ENCODE data around the gene COL4A2.

COL4A2 gene

GRCh38 chr13:110350509-110350908 lies 43.4 kb downstream of the COL4A2 start:
- H2AFZ ChIP-seq (ENCODE audit: low read depth) = no peak overlapping the region
- no peaks in the 10 kb centered on the region for H3K4me1 ChIP-seq (ENCODE audit: low read depth, poor library complexity, severe bottlenecking)
- H3K27ac ChIP-seq = no peak overlapping the region
- no peaks in the 10 kb centered on the region for H3K27me3 ChIP-seq (ENCODE audit: insufficient read depth, low read depth)
- no peaks in the 10 kb centered on the region for H4K20me1 ChIP-seq (ENCODE audit: insufficient read depth)
- no peak overlapping the region for H3K4me3 ChIP-seq (IDR thresholded peaks at IDR 0.05; ENCODE audit: insufficient read depth, low read depth, low read length)
- H3K79me2 ChIP-seq (ENCODE audit: insufficient read depth, low read depth) = no peaks in the 10 kb centered on the region
- no peaks in the 10 kb centered on the region for H3K36me3 ChIP-seq (ENCODE audit: insufficient read depth)
- no peak overlapping the region for H3K4me2 ChIP-seq
- no peak overlapping the region for H3K9ac ChIP-seq
- no peak for TF ChIP-seq CTCF (conservative IDR thresholded peaks at IDR 0.05; ENCODE audit: low read depth, low read length)

- Histone ChIP-seq H3K27me3 (ENCODE audit: insufficient read depth, low read depth) (no peaks in the 10 kb centered on the region), H3K79me2 (ENCODE audit: insufficient read depth, low read depth) (no peaks in the 10 kb centered on the region), H3K27ac (no peak overlapping the region), H2AFZ (ENCODE audit: low read depth) (no peak overlapping the region), H3K36me3 (ENCODE audit: insufficient read depth) (no peaks in the 10 kb centered on the region), H3K9ac (no peak overlapping the region), H3K4me1 (ENCODE audit: low read depth, poor library complexity, severe bottlenecking) (no peaks in the 10 kb centered on the region), H3K4me3 (IDR thresholded peaks at IDR 0.05; ENCODE audit: insufficient read depth, low read depth, low read length) (no peak overlapping the region), H3K4me2 (no peak overlapping the region), H4K20me1 (ENCODE audit: insufficient read depth) (no peaks in the 10 kb centered on the region)
- no peak for TF ChIP-seq CTCF (conservative IDR thresholded peaks at IDR 0.05; ENCODE audit: low read depth, low read length)
Measured at GRCh38 chr13:110351636-110352420, 44.7 kb downstream of the COL4A2 start.

- no peak overlapping the region for H3K4me3 ChIP-seq (IDR thresholded peaks at IDR 0.05; ENCODE audit: insufficient read depth, low read depth, low read length)
- H3K9ac ChIP-seq = no peak overlapping the region
- TF ChIP-seq CTCF (conservative IDR thresholded peaks at IDR 0.05; ENCODE audit: low read depth, low read length) = no peak
- no peak overlapping the region for H3K4me2 ChIP-seq
- no peaks in the 10 kb centered on the region for H3K36me3 ChIP-seq (ENCODE audit: insufficient read depth)
- no peak overlapping the region for H2AFZ ChIP-seq (ENCODE audit: low read depth)
- no peak overlapping the region for H3K27ac ChIP-seq
- no peaks in the 10 kb centered on the region for H3K79me2 ChIP-seq (ENCODE audit: insufficient read depth, low read depth)
- no peaks in the 10 kb centered on the region for H3K4me1 ChIP-seq (ENCODE audit: low read depth, poor library complexity, severe bottlenecking)
- H3K27me3 ChIP-seq (ENCODE audit: insufficient read depth, low read depth) = no peaks in the 10 kb centered on the region
- no peaks in the 10 kb centered on the region for H4K20me1 ChIP-seq (ENCODE audit: insufficient read depth)
Measured at GRCh38 chr13:110352735-110353134, 45.7 kb downstream of the COL4A2 start.

- no peak overlapping the region for H3K4me3 ChIP-seq (IDR thresholded peaks at IDR 0.05; ENCODE audit: insufficient read depth, low read depth, low read length)
- H2AFZ ChIP-seq (ENCODE audit: low read depth) = no peak overlapping the region
- H3K4me1 ChIP-seq (ENCODE audit: low read depth, poor library complexity, severe bottlenecking) = no peaks in the 10 kb centered on the region
- H4K20me1 ChIP-seq (ENCODE audit: insufficient read depth) = no peaks in the 10 kb centered on the region
- no peaks in the 10 kb centered on the region for H3K36me3 ChIP-seq (ENCODE audit: insufficient read depth)
- no peaks in the 10 kb centered on the region for H3K79me2 ChIP-seq (ENCODE audit: insufficient read depth, low read depth)
- H3K27ac ChIP-seq = no peak overlapping the region
- no peaks in the 10 kb centered on the region for H3K27me3 ChIP-seq (ENCODE audit: insufficient read depth, low read depth)
- H3K9ac ChIP-seq = no peak overlapping the region
- TF ChIP-seq CTCF (conservative IDR thresholded peaks at IDR 0.05; ENCODE audit: low read depth, low read length) = no peak
- H3K4me2 ChIP-seq = no peak overlapping the region
Measured at GRCh38 chr13:110353339-110353977, 46.4 kb downstream of the COL4A2 start.
